Caco-2 (cell line): ENCODE measurements around the gene MAP3K1. TPM values are rescaled to one million over a fixed set of nuclear protein-coding genes. Genes with fewer than 3 reads are reported as not detected.

Experiments
- BruUV-seq: library from RNA; stranded (reverse); fragments of 400-500 nt; replicated peaks from 2 replicates; lab custom pipeline; 2021; lab: Mats Ljungman, UMichigan
- CTCF ChIA-PET: fragments of 300-600 bp; sonication (Branson Sonifier 250); formaldehyde crosslinking; loops from one replicate; lab custom pipeline; 2022; ENCODE audit warnings: antibody characterized with exemption; lab: Charles Lee
- POLR2A ChIA-PET: fragments of 300-600 bp; sonication (Branson Sonifier 250); formaldehyde crosslinking; loops from one replicate; lab custom pipeline; 2022; ENCODE audit warnings: antibody characterized with exemption; lab: Charles Lee
- DNase-seq, 2 experiments: peaks; one replicate each; pipeline versions ENCODE4 v3.0.0 to v3.0.0-alpha.2; 2020 to 2022
- H3K27me3 ChIP-seq: replicated peaks from 2 replicates; pipeline ENCODE4 v1.6.0; 2011; ENCODE audit warnings: low read length; ENCODE audit not compliant: control insufficient read depth, insufficient read depth
- H3K36me3 ChIP-seq: 2 replicates; pipeline ENCODE4 v1.5.1; 2011; ENCODE audit warnings: low read length; ENCODE audit not compliant: control insufficient read depth, insufficient read depth
- H3K4me1 ChIP-seq: fragments of 250-450 bp; sonication (Bioruptor Pico); 2 replicates; pipeline ENCODE4 v1.5.1; 2020; ENCODE audit warnings: mild to moderate bottlenecking
- H3K4me3 ChIP-seq: 2 replicates; pipeline ENCODE4 v1.5.1; 2011; ENCODE audit warnings: low read depth, mild to moderate bottlenecking, control low read depth, low read length
- H3K9me3 ChIP-seq: fragments of 250-450 bp; sonication (Bioruptor Pico); 2 replicates; pipeline ENCODE4 v1.5.1; 2020; ENCODE audit warnings: mild to moderate bottlenecking, moderate library complexity
- H3K27ac Mint-ChIP-seq: one replicate; pipeline ENCODE4 v1.8.0; 2022; ENCODE audit warnings: mixed read lengths; ENCODE audit not compliant: unreplicated experiment
- H3K27me3 Mint-ChIP-seq: one replicate; pipeline ENCODE4 v1.8.0; 2022; ENCODE audit warnings: mixed read lengths; ENCODE audit not compliant: insufficient read depth, unreplicated experiment
- H3K36me3 Mint-ChIP-seq: one replicate; pipeline ENCODE4 v1.8.0; 2022; ENCODE audit warnings: mild to moderate bottlenecking, mixed read lengths; ENCODE audit not compliant: insufficient read depth, unreplicated experiment
- H3K4me1 Mint-ChIP-seq: one replicate; pipeline ENCODE4 v1.8.0; 2022; ENCODE audit warnings: low read depth, mixed read lengths; ENCODE audit not compliant: unreplicated experiment
- H3K4me3 Mint-ChIP-seq: one replicate; pipeline ENCODE4 v1.8.0; 2022; ENCODE audit warnings: mild to moderate bottlenecking, moderate library complexity, mixed read lengths; ENCODE audit not compliant: unreplicated experiment
- H3K9me3 Mint-ChIP-seq: one replicate; pipeline ENCODE4 v1.8.0; 2022; ENCODE audit warnings: mixed read lengths; ENCODE audit not compliant: unreplicated experiment
- CTCF ChIP-seq, 2 experiments: fragments of 200-600 bp in 1 of 2; IDR thresholded peaks; 1 replicate in 1 of 2; 2 replicates in 1 of 2; pipeline versions ENCODE4 v1.5.1 to v1.8.0; 2011 to 2022; ENCODE audit warnings: antibody characterized with exemption in 1 of 2, control low read depth in 1 of 2, inconsistent platforms in 1 of 2, low read depth in 1 of 2, low read length in 1 of 2, mild to moderate bottlenecking in 1 of 2, moderate library complexity in 1 of 2; ENCODE audit not compliant: insufficient read depth in 1 of 2, severe bottlenecking in 1 of 2, unreplicated experiment in 1 of 2
- intact Hi-C: fragments of 100-400 bp; cut with micrococcal nuclease; formaldehyde crosslinking; loops from one replicate; pipeline ENCODE4 v1.10.0; 2022; ENCODE audit not compliant: unreplicated experiment
- total RNA-seq: library from RNA; stranded (reverse); gene quantifications from 2 replicates; pipeline ENCODE4 v1.2.3, GENCODE V29; 2022

Gene MAP3K1
- total RNA-seq, 1 experiment from 2014 or later: 47.0 TPM

- no peaks in the 10 kb centered on the region for H3K27me3 ChIP-seq
- ChIA-PET POLR2A (no interaction called here), CTCF (interaction anchor here (0.8 kb wide), 1 partner anchor 623 kb away, joined by 3 read pairs; no protein-coding TSS in a partner anchor)
- no peaks in the 10 kb centered on the region for H3K9me3 Mint-ChIP-seq
- H3K4me3 Mint-ChIP-seq: no peak overlapping the region
- no peaks in the 10 kb centered on the region for H3K4me1 ChIP-seq
- no peaks in the 10 kb centered on the region for H3K4me1 Mint-ChIP-seq
- no peak for DNase-seq
- H3K9me3 ChIP-seq: no peaks in the 10 kb centered on the region
- H3K27me3 Mint-ChIP-seq: no peaks in the 10 kb centered on the region
- intact Hi-C loops: no loop called here
- no peak for TF ChIP-seq CTCF (IDR thresholded peaks at IDR 0.05; ENCODE audit: insufficient read depth in 1 of 2, low read depth in 1 of 2, low read length in 1 of 2, severe bottlenecking in 1 of 2, unreplicated experiment in 1 of 2)
- H3K4me3 ChIP-seq: no peak overlapping the region
- peaks cover 90% of the 10 kb centered on the region for H3K36me3 Mint-ChIP-seq
- H3K36me3 ChIP-seq: peaks cover 3% of the 10 kb centered on the region; the same call in 1 of the 2 replicates
- no peak overlapping the region for H3K27ac Mint-ChIP-seq
- BruUV-seq: no TSS peak
Measured at GRCh38 chr5:56893251-56893951, 78.1 kb downstream of the MAP3K1 start.

- H3K9me3 Mint-ChIP-seq: no peaks in the 10 kb centered on the region
- BruUV-seq: no TSS peak
- CTCF ChIA-PET: interaction anchor here (0.7 to 1.0 kb wide), 2 partner anchors 241 to 626 kb away, joined by 3 to 8 read pairs; no protein-coding TSS in a partner anchor
- H3K4me1 Mint-ChIP-seq: no peaks in the 10 kb centered on the region
- no peak for DNase-seq
- POLR2A ChIA-PET: no interaction called here
- H3K4me3 ChIP-seq: no peak overlapping the region
- intact Hi-C loops: no loop called here
- no peak overlapping the region for H3K4me3 Mint-ChIP-seq
- H3K27me3 Mint-ChIP-seq: no peaks in the 10 kb centered on the region
- H3K36me3 ChIP-seq: peaks cover 3% of the 10 kb centered on the region; the same call in 1 of the 2 replicates
- H3K9me3 ChIP-seq: no peaks in the 10 kb centered on the region
- no peaks in the 10 kb centered on the region for H3K27me3 ChIP-seq
- H3K27ac Mint-ChIP-seq: no peak overlapping the region
- peaks cover 56% of the 10 kb centered on the region for H3K36me3 Mint-ChIP-seq
- no peak for TF ChIP-seq CTCF (IDR thresholded peaks at IDR 0.05; ENCODE audit: insufficient read depth in 1 of 2, low read depth in 1 of 2, low read length in 1 of 2, severe bottlenecking in 1 of 2, unreplicated experiment in 1 of 2)
- peaks cover 5% of the 10 kb centered on the region; the same call in 1 of the 2 replicates for H3K4me1 ChIP-seq
Measured at GRCh38 chr5:56896763-56897162, 81.4 kb downstream of the MAP3K1 start.

GRCh38 chr5:56898213-56898612, 82.9 kb downstream of the MAP3K1 start:
- H3K4me3 ChIP-seq: no peak overlapping the region
- CTCF ChIA-PET: no interaction called here
- no peak for TF ChIP-seq CTCF (IDR thresholded peaks at IDR 0.05; ENCODE audit: insufficient read depth in 1 of 2, low read depth in 1 of 2, low read length in 1 of 2, severe bottlenecking in 1 of 2, unreplicated experiment in 1 of 2)
- Mint-ChIP-seq H3K4me1 (no peaks in the 10 kb centered on the region), H3K36me3 (peaks cover 44% of the 10 kb centered on the region), H3K27ac (no peak overlapping the region), H3K4me3 (no peak overlapping the region), H3K9me3 (no peaks in the 10 kb centered on the region), H3K27me3 (no peaks in the 10 kb centered on the region)
- no TSS peak for BruUV-seq
- peaks cover 3% of the 10 kb centered on the region; the same call in 1 of the 2 replicates for H3K36me3 ChIP-seq
- no peaks in the 10 kb centered on the region for H3K9me3 ChIP-seq
- POLR2A ChIA-PET: interaction anchor here (0.6 kb wide), 1 partner anchor 582 kb away, joined by 7 read pairs; no protein-coding TSS in a partner anchor
- DNase-seq: no peak
- H3K4me1 ChIP-seq: peaks cover 5% of the 10 kb centered on the region; the same call in 1 of the 2 replicates
- intact Hi-C loops: no loop called here
- H3K27me3 ChIP-seq: no peaks in the 10 kb centered on the region
